Panc1 (cell line): ENCODE measurements around the gene TRIM44. TPM values are rescaled to one million over a fixed set of nuclear protein-coding genes. Genes with fewer than 3 reads are reported as not detected.

ENCODE experiments used
- ATAC-seq: fragments of 200-7000 bp; cut with Tn5 transposase; 2 replicates; pipeline ENCODE4 v1.9.1; 2020; ENCODE audit warnings: mild to moderate bottlenecking, moderate library complexity
- BruUV-seq: library from RNA; stranded (reverse); fragments of 400-500 nt; replicated peaks from 2 replicates; lab custom pipeline; 2021; lab: Mats Ljungman, UMichigan
- CTCF ChIA-PET: fragments of 300-600 bp; sonication (Branson Sonifier 250); formaldehyde crosslinking; loops from one replicate; lab custom pipeline; 2022; ENCODE audit warnings: antibody characterized with exemption; lab: Charles Lee
- POLR2A ChIA-PET: fragments of 300-600 bp; sonication (Branson Sonifier 250); formaldehyde crosslinking; loops from one replicate; lab custom pipeline; 2022; ENCODE audit warnings: antibody characterized with exemption; lab: Charles Lee
- DNase-seq: peaks from one replicate; pipeline ENCODE4 v3.0.0-alpha.2; 2010; ENCODE audit warnings: low read depth, low spot score
- H3K27ac ChIP-seq: 2 replicates; pipeline ENCODE4 v1.5.1; 2011; ENCODE audit warnings: mild to moderate bottlenecking, low read length, inconsistent platforms
- H3K27me3 ChIP-seq: fragments of 200-500 bp; sonication (Bioruptor generic); 2 replicates; pipeline ENCODE4 v1.6.0; 2014; ENCODE audit warnings: low read length, inconsistent platforms; ENCODE audit not compliant: control insufficient read depth, insufficient read depth
- H3K36me3 ChIP-seq: fragments of 200-500 bp; sonication (Bioruptor generic); 2 replicates; pipeline ENCODE4 v1.5.1; 2014; ENCODE audit warnings: inconsistent platforms, mild to moderate bottlenecking, low read length, moderate library complexity; ENCODE audit not compliant: control insufficient read depth, insufficient read depth
- H3K4me1 ChIP-seq: 2 replicates; pipeline ENCODE4 v1.5.1; 2011; ENCODE audit warnings: inconsistent platforms, mild to moderate bottlenecking, low read length, moderate library complexity; ENCODE audit not compliant: control insufficient read depth, insufficient read depth
- H3K4me3 ChIP-seq, 2 experiments: 2 replicates each; pipeline ENCODE4 v1.5.1; 2011 to 2012; ENCODE audit warnings: low read depth in 2 of 2, low read length in 2 of 2, mild to moderate bottlenecking in 2 of 2, inconsistent platforms in 1 of 2, moderate library complexity in 1 of 2
- H3K9me3 ChIP-seq: fragments of 200-500 bp; sonication (Bioruptor generic); 2 replicates; pipeline ENCODE4 v1.5.1; 2014; ENCODE audit warnings: low read depth, mild to moderate bottlenecking, inconsistent platforms, low read length, moderate library complexity; ENCODE audit not compliant: control insufficient read depth, insufficient read depth
- POLR2AphosphoS5 ChIP-seq: IDR thresholded peaks from 2 replicates; pipeline ENCODE4 v1.6.1; 2012; ENCODE audit warnings: mild to moderate bottlenecking, low read depth, low read length, moderate library complexity
- SIN3A ChIP-seq: IDR thresholded peaks from 2 replicates; pipeline ENCODE4 v1.6.1; 2012; ENCODE audit warnings: low read depth, mild to moderate bottlenecking, low read length, moderate library complexity, borderline replicate concordance; ENCODE audit not compliant: insufficient read depth
- TCF7L2 ChIP-seq: IDR thresholded peaks from 2 replicates; pipeline ENCODE4 v1.6.1; 2011; ENCODE audit warnings: mild to moderate bottlenecking, low read depth, low read length, inconsistent platforms
- in situ Hi-C: cut with HindIII; loops from 2 replicates; pipeline ENCODE4 v1.10.0; 2016; ENCODE audit warnings: low sequenced_read_pairs, low pct_unique_long_range_greater_than_20kb
- intact Hi-C: fragments of 100-400 bp; cut with micrococcal nuclease; formaldehyde crosslinking; loops from one replicate; pipeline ENCODE4 v1.10.0; 2022; ENCODE audit not compliant: unreplicated experiment
- total RNA-seq: library from RNA; stranded (reverse); gene quantifications from one replicate; pipeline ENCODE4 v1.2.1, GENCODE V29; 2021; ENCODE audit not compliant: unreplicated experiment
- TF ChIP-seq, protein P1 (sequence below): fragments of 450-650 bp; IDR thresholded peaks from 2 replicates; pipeline ENCODE4 v1.5.1; 2017; ENCODE audit warnings: mild to moderate bottlenecking
- TF ChIP-seq, protein P2 (sequence below), 2 experiments: IDR thresholded peaks; 2 replicates each; pipeline ENCODE4 v1.6.1; 2011 to 2012; ENCODE audit warnings: low read depth in 2 of 2, control low read depth in 1 of 2, low read length in 1 of 2, mild to moderate bottlenecking in 1 of 2, moderate library complexity in 1 of 2; ENCODE audit not compliant: insufficient read depth in 1 of 2

The TRIM44 gene
- total RNA-seq, 1 experiment from 2014 or later: 80.3 TPM

DNA sequence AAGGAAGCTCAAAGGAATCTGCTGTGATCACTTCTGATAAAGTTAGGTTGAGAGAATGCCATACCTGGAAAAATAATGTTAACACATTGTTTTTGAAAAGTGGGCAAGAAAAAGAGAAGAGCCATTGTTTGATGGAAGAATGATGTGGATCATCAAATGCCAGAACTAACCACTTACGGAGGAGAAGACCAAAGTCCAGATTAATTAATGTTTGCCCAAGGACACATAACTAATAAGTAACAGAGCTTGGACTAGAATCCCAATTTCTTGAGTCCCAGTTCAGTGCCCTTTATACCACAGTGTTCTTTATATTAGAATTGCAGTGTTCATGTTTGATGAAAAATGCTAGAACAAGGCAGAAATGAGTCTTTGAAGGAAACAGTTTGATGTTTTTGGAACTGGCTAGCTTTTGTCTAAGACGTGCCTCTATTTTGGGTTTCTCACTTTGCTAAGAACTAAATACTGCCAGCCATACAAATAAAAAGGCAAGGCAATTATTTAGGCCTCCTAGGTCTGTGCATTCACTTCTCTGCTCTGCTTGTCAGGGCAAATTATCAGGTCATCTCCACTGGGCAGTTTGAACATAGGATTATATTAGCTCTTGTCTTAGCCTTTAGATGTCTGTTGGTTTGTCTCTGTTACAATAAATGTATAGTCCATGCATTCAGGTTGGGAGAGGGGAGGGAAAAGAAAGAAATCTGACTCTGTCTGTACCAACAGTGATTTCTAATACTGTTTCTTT is 72.3 kb downstream of the TRIM44 start:
- in situ Hi-C loops: no loop called here

DNA sequence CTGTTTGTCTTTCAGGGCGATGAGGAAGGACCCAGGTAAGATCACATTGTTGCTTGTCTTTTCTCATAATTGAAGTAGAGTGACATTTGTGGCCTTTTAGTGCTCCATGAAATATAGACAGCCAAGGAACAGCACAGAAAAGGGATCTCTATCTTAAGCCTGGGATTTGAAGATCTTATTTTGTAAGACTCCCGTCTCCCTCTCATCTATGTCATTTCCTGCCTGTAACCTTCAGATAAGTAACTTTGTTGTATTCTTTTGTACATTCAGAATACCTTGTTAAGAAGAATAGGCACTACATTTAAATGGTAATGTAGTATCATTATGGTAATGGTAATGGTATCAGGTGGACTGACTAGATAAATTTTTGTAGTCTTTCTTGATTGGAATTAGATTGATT is 72.8 kb downstream of the TRIM44 start:
- POLR2A ChIA-PET: no interaction called here
- Histone ChIP-seq H3K4me1 (no peaks in the 10 kb centered on the region), H3K27ac (no peak overlapping the region), H3K27me3 (no peaks in the 10 kb centered on the region), H3K4me3 (no peak overlapping the region), H3K9me3 (peaks cover 12% of the 10 kb centered on the region; the same call in 1 of the 2 replicates), H3K36me3 (peaks cover 3% of the 10 kb centered on the region; the same call in 1 of the 2 replicates)
- CTCF ChIA-PET: no interaction called here
- in situ Hi-C loops (no loop called here), intact Hi-C loops (no loop called here)
- DNase-seq (no peak), ATAC-seq (no peak)
- no peak for TF ChIP-seq TCF7L2
- no peak for TF ChIP-seq POLR2AphosphoS5
- TF ChIP-seq, protein P1, sequence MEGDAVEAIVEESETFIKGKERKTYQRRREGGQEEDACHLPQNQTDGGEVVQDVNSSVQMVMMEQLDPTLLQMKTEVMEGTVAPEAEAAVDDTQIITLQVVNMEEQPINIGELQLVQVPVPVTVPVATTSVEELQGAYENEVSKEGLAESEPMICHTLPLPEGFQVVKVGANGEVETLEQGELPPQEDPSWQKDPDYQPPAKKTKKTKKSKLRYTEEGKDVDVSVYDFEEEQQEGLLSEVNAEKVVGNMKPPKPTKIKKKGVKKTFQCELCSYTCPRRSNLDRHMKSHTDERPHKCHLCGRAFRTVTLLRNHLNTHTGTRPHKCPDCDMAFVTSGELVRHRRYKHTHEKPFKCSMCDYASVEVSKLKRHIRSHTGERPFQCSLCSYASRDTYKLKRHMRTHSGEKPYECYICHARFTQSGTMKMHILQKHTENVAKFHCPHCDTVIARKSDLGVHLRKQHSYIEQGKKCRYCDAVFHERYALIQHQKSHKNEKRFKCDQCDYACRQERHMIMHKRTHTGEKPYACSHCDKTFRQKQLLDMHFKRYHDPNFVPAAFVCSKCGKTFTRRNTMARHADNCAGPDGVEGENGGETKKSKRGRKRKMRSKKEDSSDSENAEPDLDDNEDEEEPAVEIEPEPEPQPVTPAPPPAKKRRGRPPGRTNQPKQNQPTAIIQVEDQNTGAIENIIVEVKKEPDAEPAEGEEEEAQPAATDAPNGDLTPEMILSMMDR: no peak
- TF ChIP-seq SIN3A: no peak
- TF ChIP-seq, protein P2, sequence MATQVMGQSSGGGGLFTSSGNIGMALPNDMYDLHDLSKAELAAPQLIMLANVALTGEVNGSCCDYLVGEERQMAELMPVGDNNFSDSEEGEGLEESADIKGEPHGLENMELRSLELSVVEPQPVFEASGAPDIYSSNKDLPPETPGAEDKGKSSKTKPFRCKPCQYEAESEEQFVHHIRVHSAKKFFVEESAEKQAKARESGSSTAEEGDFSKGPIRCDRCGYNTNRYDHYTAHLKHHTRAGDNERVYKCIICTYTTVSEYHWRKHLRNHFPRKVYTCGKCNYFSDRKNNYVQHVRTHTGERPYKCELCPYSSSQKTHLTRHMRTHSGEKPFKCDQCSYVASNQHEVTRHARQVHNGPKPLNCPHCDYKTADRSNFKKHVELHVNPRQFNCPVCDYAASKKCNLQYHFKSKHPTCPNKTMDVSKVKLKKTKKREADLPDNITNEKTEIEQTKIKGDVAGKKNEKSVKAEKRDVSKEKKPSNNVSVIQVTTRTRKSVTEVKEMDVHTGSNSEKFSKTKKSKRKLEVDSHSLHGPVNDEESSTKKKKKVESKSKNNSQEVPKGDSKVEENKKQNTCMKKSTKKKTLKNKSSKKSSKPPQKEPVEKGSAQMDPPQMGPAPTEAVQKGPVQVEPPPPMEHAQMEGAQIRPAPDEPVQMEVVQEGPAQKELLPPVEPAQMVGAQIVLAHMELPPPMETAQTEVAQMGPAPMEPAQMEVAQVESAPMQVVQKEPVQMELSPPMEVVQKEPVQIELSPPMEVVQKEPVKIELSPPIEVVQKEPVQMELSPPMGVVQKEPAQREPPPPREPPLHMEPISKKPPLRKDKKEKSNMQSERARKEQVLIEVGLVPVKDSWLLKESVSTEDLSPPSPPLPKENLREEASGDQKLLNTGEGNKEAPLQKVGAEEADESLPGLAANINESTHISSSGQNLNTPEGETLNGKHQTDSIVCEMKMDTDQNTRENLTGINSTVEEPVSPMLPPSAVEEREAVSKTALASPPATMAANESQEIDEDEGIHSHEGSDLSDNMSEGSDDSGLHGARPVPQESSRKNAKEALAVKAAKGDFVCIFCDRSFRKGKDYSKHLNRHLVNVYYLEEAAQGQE (IDR thresholded peaks at IDR 0.05; ENCODE audit: insufficient read depth in 1 of 2, low read depth in 2 of 2, low read length in 1 of 2): no peak
- no TSS peak for BruUV-seq

More for the DNA sequence above, 72.3 kb downstream of the TRIM44 start:
- intact Hi-C loops: no loop called here
- Histone ChIP-seq H3K27me3 (no peaks in the 10 kb centered on the region), H3K27ac (no peak overlapping the region), H3K4me1 (no peaks in the 10 kb centered on the region), H3K9me3 (peaks cover 18% of the 10 kb centered on the region; the same call in 1 of the 2 replicates), H3K36me3 (peaks cover 3% of the 10 kb centered on the region; the same call in 1 of the 2 replicates), H3K4me3 (no peak overlapping the region)
- TF ChIP-seq POLR2AphosphoS5: no peak
- no peak for DNase-seq
- no TSS peak for BruUV-seq
- ChIA-PET CTCF (no interaction called here), POLR2A (no interaction called here)
- ATAC-seq: no peak

DNA sequence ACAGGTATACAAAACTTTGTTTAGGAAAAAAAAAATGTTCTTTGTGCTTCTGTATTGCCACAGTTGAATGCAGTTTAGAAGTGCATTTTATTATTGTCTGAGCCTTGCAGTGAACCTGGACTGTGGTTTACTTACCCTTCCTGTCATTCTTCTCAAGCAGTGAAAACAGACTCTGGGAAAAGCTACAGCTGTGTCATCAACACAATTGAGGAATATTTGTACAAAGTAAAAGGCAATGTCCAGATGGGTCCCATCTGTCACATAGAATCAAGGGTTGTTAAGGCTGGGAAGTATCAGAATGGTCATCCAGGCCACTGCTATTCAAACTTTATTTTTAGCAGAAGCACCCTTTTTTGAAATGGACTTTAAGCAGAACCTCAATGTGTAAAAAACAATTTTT is 73.3 kb downstream of the TRIM44 start:
- no TSS peak for BruUV-seq
- ChIA-PET POLR2A (no interaction called here), CTCF (no interaction called here)
- in situ Hi-C loops (no loop called here), intact Hi-C loops (no loop called here)
- Histone ChIP-seq H3K27me3 (no peaks in the 10 kb centered on the region), H3K9me3 (peaks cover 9% of the 10 kb centered on the region; the same call in 1 of the 2 replicates), H3K4me3 (no peak overlapping the region), H3K4me1 (no peaks in the 10 kb centered on the region), H3K36me3 (peaks cover 3% of the 10 kb centered on the region; the same call in 1 of the 2 replicates), H3K27ac (no peak overlapping the region)
- no peak for TF ChIP-seq POLR2AphosphoS5
- no peak for TF ChIP-seq TCF7L2
- TF ChIP-seq, protein P1: no peak
- TF ChIP-seq SIN3A: no peak
- TF ChIP-seq, protein P2 (IDR thresholded peaks at IDR 0.05; ENCODE audit: insufficient read depth in 1 of 2, low read depth in 2 of 2, low read length in 1 of 2): no peak
- DNase-seq: no peak
- no peak for ATAC-seq
